ENCODE results near the gene NFU1. TPM values are rescaled to one million over a fixed set of nuclear protein-coding genes. Genes with fewer than 3 reads are reported as not detected.

The NFU1 gene
- total RNA-seq, 4 donors from 2014 or later = 58.9 to 77.2 (median 62.2) TPM

GRCh38 chr2:69477627-69478026 is 40.4 kb upstream of the NFU1 start:
- H3K4me1 ChIP-seq = no peaks in the 10 kb centered on the region
- no peaks in the 10 kb centered on the region for H3K27me3 ChIP-seq
- ATAC-seq = no peak
- WGBS, 2 donors (ENCODE audit: low coverage in 1 of 2) = 86 to 100% methylated on average over 1 of the region's 1 CpG
- H3K4me3 ChIP-seq = no peak overlapping the region
- TF ChIP-seq POLR2AphosphoS5 (IDR thresholded peaks at IDR 0.05) (no peak), EP300 (IDR thresholded peaks at IDR 0.05) (no peak), CTCF (IDR thresholded peaks at IDR 0.05) (no peak), POLR2A (IDR thresholded peaks at IDR 0.05) (no peak)
- peaks cover 0 to 74% of the 10 kb centered on the region in 2 donors for H3K36me3 ChIP-seq
- no peaks in the 10 kb centered on the region for H3K9me3 ChIP-seq
- no peak overlapping the region for H3K27ac ChIP-seq

GRCh38 chr2:69474688-69475087 is 37.5 kb upstream of the NFU1 start:
- H3K27ac ChIP-seq = no peak overlapping the region
- TF ChIP-seq CTCF (IDR thresholded peaks at IDR 0.05) (no peak), POLR2A (IDR thresholded peaks at IDR 0.05) (no peak), POLR2AphosphoS5 (IDR thresholded peaks at IDR 0.05) (no peak), EP300 (IDR thresholded peaks at IDR 0.05) (no peak)
- H3K4me3 ChIP-seq = no peak overlapping the region
- no peak for ATAC-seq
- H3K4me1 ChIP-seq = no peaks in the 10 kb centered on the region
- H3K27me3 ChIP-seq = no peaks in the 10 kb centered on the region
- WGBS, 2 donors (ENCODE audit: low coverage in 1 of 2) = 92 to 100% methylated on average over 2 of the region's 2 CpGs
- no peaks in the 10 kb centered on the region for H3K9me3 ChIP-seq
- H3K36me3 ChIP-seq = peaks cover 0 to 54% of the 10 kb centered on the region in 2 donors

GRCh38 chr2:69471793-69472192 is 34.6 kb upstream of the NFU1 start:
- ATAC-seq = no peak
- no peaks in the 10 kb centered on the region for H3K9me3 ChIP-seq
- TF ChIP-seq POLR2AphosphoS5 (IDR thresholded peaks at IDR 0.05) (no peak), EP300 (IDR thresholded peaks at IDR 0.05) (no peak), POLR2A (IDR thresholded peaks at IDR 0.05) (no peak)

GRCh38 chr2:69470911-69471310 is 33.7 kb upstream of the NFU1 start:
- Histone ChIP-seq H3K4me3 (no peak overlapping the region), H3K36me3 (peaks cover 0 to 30% of the 10 kb centered on the region in 2 donors), H3K4me1 (no peaks in the 10 kb centered on the region), H3K27ac (no peak overlapping the region), H3K9me3 (no peaks in the 10 kb centered on the region), H3K27me3 (no peaks in the 10 kb centered on the region)
- WGBS, 2 donors (ENCODE audit: low coverage in 1 of 2) = 41 to 58% methylated on average over 5 of the region's 5 CpGs
- ATAC-seq = no peak
- TF ChIP-seq POLR2A (IDR thresholded peaks at IDR 0.05) (no peak), CTCF (IDR thresholded peaks at IDR 0.05) (no peak), POLR2AphosphoS5 (IDR thresholded peaks at IDR 0.05) (no peak), EP300 (IDR thresholded peaks at IDR 0.05) (no peak)

More at GRCh38 chr2:69471793-69472192, 34.6 kb upstream of the NFU1 start:
- H3K4me3 ChIP-seq = no peak overlapping the region
- no peaks in the 10 kb centered on the region for H3K4me1 ChIP-seq
- H3K36me3 ChIP-seq = peaks cover 0 to 30% of the 10 kb centered on the region in 2 donors
- no peaks in the 10 kb centered on the region for H3K27me3 ChIP-seq
- no peak overlapping the region for H3K27ac ChIP-seq
- WGBS, 2 donors (ENCODE audit: low coverage in 1 of 2) = 73 to 88% methylated on average over 2 of the region's 2 CpGs

- no peak overlapping the region for H3K27ac ChIP-seq
- H3K4me3 ChIP-seq = no peak overlapping the region
- no peaks in the 10 kb centered on the region for H3K4me1 ChIP-seq
- WGBS, 2 donors (ENCODE audit: low coverage in 1 of 2) = 67% methylated on average over 1 of the region's 1 CpG; no CpG with 5 or more reads in 1 of the 2 donors
- no peaks in the 10 kb centered on the region for H3K9me3 ChIP-seq
- no peak for ATAC-seq
- H3K27me3 ChIP-seq = no peaks in the 10 kb centered on the region
- peaks cover 0 to 31% of the 10 kb centered on the region in 2 donors for H3K36me3 ChIP-seq
- TF ChIP-seq POLR2AphosphoS5 (IDR thresholded peaks at IDR 0.05) (no peak), POLR2A (IDR thresholded peaks at IDR 0.05) (no peak), EP300 (IDR thresholded peaks at IDR 0.05) (no peak), CTCF (IDR thresholded peaks at IDR 0.05) (no peak)
Observed at GRCh38 chr2:69469784-69470183, 32.5 kb upstream of the NFU1 start.
